Measurements from ENCODE around the gene STH.
"Not testable (repeated sequence)": the region's sequence is repeated elsewhere in the genome, so short reads cannot be mapped to it uniquely, and the experiment has no call there.

STH gene

DNA sequence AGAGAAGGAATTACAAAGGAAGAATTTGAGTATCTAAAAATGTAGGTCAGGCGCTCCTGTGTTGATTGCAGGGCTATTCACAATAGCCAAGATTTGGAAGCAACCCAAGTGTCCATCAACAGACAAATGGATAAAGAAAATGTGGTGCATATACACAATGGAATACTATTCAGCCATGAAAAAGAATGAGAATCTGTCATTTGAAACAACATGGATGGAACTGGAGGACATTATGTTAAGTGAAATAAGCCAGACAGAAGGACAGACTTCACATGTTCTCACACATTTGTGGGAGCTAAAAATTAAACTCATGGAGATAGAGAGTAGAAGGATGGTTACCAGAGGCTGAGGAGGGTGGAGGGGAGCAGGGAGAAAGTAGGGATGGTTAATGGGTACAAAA, 7.0 kb downstream of the STH start:
- not testable (repeated sequence) for DNase-seq (ENCODE audit: low read depth)

DNA sequence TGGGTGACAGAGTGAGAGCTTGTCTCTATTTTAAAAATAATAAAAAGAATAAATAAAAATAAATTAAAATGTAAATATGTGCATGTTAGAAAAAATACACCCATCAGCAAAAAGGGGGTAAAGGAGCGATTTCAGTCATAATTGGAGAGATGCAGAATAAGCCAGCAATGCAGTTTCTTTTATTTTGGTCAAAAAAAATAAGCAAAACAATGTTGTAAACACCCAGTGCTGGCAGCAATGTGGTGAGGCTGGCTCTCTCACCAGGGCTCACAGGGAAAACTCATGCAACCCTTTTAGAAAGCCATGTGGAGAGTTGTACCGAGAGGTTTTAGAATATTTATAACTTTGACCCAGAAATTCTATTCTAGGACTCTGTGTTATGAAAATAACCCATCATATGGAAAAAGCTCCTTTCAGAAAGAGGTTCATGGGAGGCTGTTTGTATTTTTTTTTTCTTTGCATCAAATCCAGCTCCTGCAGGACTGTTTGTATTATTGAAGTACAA, 8.5 kb downstream of the STH start:
- DNase-seq (ENCODE audit: low read depth) = no peak

GRCh38 chr17:46008591-46008990, 9.5 kb downstream of the STH start:
- DNase-seq (ENCODE audit: low read depth) = no peak

GRCh38 chr17:46009681-46010596, 10.9 kb downstream of the STH start:
- peak; percentile 73 for DNase-seq (ENCODE audit: low read depth)

DNA sequence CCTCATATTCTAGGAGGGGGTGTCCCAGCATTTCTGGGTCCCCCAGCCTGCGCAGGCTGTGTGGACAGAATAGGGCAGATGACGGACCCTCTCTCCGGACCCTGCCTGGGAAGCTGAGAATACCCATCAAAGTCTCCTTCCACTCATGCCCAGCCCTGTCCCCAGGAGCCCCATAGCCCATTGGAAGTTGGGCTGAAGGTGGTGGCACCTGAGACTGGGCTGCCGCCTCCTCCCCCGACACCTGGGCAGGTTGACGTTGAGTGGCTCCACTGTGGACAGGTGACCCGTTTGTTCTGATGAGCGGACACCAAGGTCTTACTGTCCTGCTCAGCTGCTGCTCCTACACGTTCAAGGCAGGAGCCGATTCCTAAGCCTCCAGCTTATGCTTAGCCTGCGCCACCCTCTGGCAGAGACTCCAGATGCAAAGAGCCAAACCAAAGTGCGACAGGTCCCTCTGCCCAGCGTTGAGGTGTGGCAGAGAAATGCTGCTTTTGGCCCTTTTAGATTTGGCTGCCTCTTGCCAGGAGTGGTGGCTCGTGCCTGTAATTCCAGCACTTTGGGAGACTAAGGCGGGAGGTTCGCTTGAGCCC, 11.6 kb downstream of the STH start:
- DNase-seq (ENCODE audit: low read depth) = no peak

DNA sequence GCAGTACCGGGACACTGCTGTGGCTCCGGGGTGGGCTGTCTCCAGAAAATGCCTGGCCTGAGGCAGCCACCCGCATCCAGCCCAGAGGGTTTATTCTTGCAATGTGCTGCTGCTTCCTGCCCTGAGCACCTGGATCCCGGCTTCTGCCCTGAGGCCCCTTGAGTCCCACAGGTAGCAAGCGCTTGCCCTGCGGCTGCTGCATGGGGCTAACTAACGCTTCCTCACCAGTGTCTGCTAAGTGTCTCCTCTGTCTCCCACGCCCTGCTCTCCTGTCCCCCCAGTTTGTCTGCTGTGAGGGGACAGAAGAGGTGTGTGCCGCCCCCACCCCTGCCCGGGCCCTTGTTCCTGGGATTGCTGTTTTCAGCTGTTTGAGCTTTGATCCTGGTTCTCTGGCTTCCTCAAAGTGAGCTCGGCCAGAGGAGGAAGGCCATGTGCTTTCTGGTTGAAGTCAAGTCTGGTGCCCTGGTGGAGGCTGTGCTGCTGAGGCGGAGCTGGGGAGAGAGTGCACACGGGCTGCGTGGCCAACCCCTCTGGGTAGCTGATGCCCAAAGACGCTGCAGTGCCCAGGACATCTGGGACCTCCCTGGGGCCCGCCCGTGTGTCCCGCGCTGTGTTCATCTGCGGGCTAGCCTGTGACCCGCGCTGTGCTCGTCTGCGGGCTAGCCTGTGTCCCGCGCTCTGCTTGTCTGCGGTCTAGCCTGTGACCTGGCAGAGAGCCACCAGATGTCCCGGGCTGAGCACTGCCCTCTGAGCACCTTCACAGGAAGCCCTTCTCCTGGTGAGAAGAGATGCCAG, 12.9 kb downstream of the STH start:
- no peak for DNase-seq (ENCODE audit: low read depth)

GRCh38 chr17:46012506-46013079, 13.5 kb downstream of the STH start:
- DNase-seq (ENCODE audit: low read depth) = no peak

DNA sequence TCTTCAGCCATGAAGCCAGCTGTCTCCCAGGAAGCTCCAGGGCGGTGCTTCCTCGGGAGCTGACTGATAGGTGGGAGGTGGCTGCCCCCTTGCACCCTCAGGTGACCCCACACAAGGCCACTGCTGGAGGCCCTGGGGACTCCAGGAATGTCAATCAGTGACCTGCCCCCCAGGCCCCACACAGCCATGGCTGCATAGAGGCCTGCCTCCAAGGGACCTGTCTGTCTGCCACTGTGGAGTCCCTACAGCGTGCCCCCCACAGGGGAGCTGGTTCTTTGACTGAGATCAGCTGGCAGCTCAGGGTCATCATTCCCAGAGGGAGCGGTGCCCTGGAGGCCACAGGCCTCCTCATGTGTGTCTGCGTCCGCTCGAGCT, 14.1 kb downstream of the STH start:
- DNase-seq (ENCODE audit: low read depth) = no peak

DNA sequence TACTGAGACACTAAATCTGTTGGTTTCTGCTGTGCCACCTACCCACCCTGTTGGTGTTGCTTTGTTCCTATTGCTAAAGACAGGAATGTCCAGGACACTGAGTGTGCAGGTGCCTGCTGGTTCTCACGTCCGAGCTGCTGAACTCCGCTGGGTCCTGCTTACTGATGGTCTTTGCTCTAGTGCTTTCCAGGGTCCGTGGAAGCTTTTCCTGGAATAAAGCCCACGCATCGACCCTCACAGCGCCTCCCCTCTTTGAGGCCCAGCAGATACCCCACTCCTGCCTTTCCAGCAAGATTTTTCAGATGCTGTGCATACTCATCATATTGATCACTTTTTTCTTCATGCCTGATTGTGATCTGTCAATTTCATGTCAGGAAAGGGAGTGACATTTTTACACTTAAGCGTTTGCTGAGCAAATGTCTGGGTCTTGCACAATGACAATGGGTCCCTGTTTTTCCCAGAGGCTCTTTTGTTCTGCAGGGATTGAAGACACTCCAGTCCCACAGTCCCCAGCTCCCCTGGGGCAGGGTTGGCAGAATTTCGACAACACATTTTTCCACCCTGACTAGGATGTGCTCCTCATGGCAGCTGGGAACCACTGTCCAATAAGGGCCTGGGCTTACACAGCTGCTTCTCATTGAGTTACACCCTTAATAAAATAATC, 14.6 kb downstream of the STH start:
- DNase-seq (ENCODE audit: low read depth) = peak; percentile 53

DNA sequence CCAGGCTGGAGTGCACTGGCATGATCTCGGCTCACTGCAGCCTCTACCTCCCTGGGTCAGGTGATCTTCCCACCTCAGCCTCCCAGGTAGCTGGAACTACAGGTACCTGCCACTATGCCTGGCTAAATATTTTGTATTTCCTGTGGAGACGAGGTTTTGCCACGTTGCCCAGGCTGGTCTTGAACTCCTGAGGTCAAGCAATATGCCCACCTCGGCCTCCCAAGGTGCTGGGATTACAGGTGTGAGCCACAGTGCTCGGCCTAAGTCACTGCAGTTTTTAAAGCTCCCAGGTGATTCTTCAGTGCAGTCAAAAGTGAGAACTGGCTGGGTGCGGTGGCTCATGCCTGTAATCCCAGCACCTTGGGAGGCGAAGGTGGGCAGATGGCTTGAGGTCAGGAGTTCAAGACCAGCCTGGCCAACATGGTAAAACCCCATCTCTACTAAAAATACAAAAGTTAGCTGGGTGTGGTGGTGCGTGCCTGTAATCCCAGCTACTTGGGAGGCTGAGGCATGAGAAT, 20.4 kb downstream of the STH start:
- DNase-seq (ENCODE audit: low read depth) = not testable (repeated sequence)

DNA sequence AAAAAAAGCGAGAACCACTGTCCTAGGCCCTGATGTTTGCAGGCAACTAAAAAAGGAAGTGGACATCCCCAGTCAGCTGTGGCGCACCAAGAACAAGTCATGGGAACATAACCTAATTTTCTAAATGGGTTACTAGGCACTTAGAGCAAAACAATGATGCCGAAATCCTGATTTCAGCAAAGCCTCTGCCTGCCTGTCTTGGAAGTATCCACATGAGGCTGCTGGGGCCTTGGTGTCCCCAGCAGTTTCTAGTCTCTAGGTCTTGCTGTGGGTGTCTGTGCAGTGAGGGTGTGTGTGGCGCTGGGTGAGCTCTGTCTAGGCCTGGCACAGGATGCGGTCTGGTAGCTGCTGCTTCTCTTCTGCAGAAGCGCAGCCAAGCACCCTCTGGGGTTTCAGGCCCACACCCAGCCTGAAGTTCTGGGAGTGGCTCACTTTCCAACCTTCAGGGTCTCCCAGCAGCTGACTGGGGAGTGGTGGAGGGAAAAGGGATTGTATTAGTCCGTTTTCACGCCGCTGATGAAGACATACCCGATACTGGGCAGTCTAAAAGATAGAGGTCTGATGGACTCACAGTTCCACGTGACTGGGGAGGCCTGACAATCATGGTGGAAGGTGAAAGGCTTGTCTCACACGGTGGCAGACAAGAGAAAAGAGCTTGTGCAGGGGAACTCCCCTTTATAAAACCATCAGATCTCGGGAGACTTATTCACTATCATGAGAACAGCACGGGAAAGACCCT, 21.1 kb downstream of the STH start:
- no peak for DNase-seq (ENCODE audit: low read depth)

DNA sequence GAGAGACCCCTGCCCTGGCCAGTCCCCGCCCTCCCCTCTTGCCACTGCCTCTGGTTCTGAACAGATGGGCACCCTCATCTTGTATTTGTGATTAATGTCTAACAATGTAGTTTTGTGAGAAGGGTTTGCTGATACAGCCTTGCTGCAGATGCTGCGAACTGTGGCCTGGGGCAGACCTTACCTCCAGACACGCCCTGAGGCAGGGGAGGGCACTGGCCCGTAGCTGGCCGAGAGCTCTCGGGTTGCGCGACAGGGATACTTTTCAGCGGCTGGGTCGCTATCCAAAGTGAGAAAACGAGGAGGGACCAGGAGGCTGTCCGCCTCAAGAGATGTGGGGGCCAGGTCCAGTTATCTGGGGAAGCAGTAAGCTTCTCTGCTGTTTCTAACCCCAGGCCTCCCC, 21.9 kb downstream of the STH start:
- DNase-seq (ENCODE audit: low read depth) = no peak

- not testable (repeated sequence) for DNase-seq (ENCODE audit: low read depth)
Observed at GRCh38 chr17:46023366-46023765, 24.3 kb downstream of the STH start.

- DNase-seq (ENCODE audit: low read depth) = no peak
Observed at GRCh38 chr17:46023783-46024388, 24.8 kb downstream of the STH start.

DNA sequence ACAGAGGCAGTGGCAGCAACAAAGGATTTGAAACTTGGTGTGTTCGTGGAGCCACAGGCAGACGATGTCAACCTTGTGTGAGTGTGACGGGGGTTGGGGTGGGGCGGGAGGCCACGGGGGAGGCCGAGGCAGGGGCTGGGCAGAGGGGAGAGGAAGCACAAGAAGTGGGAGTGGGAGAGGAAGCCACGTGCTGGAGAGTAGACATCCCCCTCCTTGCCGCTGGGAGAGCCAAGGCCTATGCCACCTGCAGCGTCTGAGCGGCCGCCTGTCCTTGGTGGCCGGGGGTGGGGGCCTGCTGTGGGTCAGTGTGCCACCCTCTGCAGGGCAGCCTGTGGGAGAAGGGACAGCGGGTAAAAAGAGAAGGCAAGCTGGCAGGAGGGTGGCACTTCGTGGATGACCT, 25.5 kb downstream of the STH start:
- no peak for DNase-seq (ENCODE audit: low read depth)

DNA sequence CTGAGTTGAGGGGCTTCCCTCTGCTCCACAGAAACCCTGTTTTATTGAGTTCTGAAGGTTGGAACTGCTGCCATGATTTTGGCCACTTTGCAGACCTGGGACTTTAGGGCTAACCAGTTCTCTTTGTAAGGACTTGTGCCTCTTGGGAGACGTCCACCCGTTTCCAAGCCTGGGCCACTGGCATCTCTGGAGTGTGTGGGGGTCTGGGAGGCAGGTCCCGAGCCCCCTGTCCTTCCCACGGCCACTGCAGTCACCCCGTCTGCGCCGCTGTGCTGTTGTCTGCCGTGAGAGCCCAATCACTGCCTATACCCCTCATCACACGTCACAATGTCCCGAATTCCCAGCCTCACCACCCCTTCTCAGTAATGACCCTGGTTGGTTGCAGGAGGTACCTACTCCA, 26.0 kb downstream of the STH start:
- DNase-seq (ENCODE audit: low read depth) = no peak

DNA sequence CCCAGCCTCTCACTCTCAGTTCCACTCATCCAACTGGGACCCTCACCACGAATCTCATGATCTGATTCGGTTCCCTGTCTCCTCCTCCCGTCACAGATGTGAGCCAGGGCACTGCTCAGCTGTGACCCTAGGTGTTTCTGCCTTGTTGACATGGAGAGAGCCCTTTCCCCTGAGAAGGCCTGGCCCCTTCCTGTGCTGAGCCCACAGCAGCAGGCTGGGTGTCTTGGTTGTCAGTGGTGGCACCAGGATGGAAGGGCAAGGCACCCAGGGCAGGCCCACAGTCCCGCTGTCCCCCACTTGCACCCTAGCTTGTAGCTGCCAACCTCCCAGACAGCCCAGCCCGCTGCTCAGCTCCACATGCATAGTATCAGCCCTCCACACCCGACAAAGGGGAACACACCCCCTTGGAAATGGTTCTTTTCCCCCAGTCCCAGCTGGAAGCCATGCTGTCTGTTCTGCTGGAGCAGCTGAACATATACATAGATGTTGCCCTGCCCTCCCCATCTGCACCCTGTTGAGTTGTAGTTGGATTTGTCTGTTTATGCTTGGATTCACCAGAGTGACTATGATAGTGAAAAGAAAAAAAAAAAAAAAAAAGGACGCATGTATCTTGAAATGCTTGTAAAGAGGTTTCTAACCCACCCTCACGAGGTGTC, 26.6 kb downstream of the STH start:
- no peak for DNase-seq (ENCODE audit: low read depth)

- DNase-seq (ENCODE audit: low read depth) = no peak
Observed at GRCh38 chr17:46026166-46027047, 27.4 kb downstream of the STH start.
